GM13976 (cell line): ENCODE results near the gene TM4SF4.

ENCODE experiments used
- DNase-seq: peaks from one replicate; pipeline ENCODE4 v3.0.0; 2012; ENCODE audit warnings: low spot score
- CTCF ChIP-seq: IDR thresholded peaks from 2 replicates; pipeline ENCODE4 v1.5.1; 2012; ENCODE audit warnings: borderline replicate concordance, mild to moderate bottlenecking; ENCODE audit not compliant: insufficient read depth; ENCODE audit errors: extremely low read depth, missing control alignments, control extremely low read depth
- in situ Hi-C: fragments of 300-500 bp; cut with MboI; formaldehyde crosslinking; loops from one replicate; pipeline ENCODE4 v1.12.0; 2022; ENCODE audit warnings: low sequenced_read_pairs, mixed read lengths, inconsistent platforms; ENCODE audit not compliant: unreplicated experiment

Gene TM4SF4

GRCh38 chr3:149527531-149528339 is 53.2 kb downstream of the TM4SF4 start:
- no peak for DNase-seq
- in situ Hi-C loops = no loop called here
- no peak for TF ChIP-seq CTCF

GRCh38 chr3:149528340-149528650 is 53.8 kb downstream of the TM4SF4 start:
- in situ Hi-C loops = no loop called here
- no peak for TF ChIP-seq CTCF

GRCh38 chr3:149529099-149529498 is 54.6 kb downstream of the TM4SF4 start:
- in situ Hi-C loops = no loop called here
- no peak for TF ChIP-seq CTCF
- no peak for DNase-seq

More at GRCh38 chr3:149528340-149528650, 53.8 kb downstream of the TM4SF4 start:
- no peak for DNase-seq

GRCh38 chr3:149532489-149533180 is 58.1 kb downstream of the TM4SF4 start:
- no peak for TF ChIP-seq CTCF
- DNase-seq = peak; percentile 22
- in situ Hi-C loops = no loop called here

- DNase-seq = no peak
- in situ Hi-C loops = no loop called here
- no peak for TF ChIP-seq CTCF
These were observed 59.6 kb downstream of the TM4SF4 start for GRCh38 chr3:149534082-149534481.

- no peak for TF ChIP-seq CTCF
These were observed 60.3 kb downstream of the TM4SF4 start for GRCh38 chr3:149534671-149535332.

More at GRCh38 chr3:149534671-149535332, 60.3 kb downstream of the TM4SF4 start:
- in situ Hi-C loops = no loop called here
- DNase-seq = no peak
